Erythroblast (primary cell): ENCODE measurements around the gene CPD.

Experiments used
- GATA1 ChIP-seq: IDR thresholded peaks from 2 replicates; pipeline ENCODE4 v1.6.1; 2011; ENCODE audit warnings: low read depth, mild to moderate bottlenecking, control low read depth, low read length, moderate library complexity
- POLR2A ChIP-seq: IDR thresholded peaks from 2 replicates; pipeline ENCODE4 v1.6.1; 2011; ENCODE audit warnings: mild to moderate bottlenecking, low read length

DNA sequence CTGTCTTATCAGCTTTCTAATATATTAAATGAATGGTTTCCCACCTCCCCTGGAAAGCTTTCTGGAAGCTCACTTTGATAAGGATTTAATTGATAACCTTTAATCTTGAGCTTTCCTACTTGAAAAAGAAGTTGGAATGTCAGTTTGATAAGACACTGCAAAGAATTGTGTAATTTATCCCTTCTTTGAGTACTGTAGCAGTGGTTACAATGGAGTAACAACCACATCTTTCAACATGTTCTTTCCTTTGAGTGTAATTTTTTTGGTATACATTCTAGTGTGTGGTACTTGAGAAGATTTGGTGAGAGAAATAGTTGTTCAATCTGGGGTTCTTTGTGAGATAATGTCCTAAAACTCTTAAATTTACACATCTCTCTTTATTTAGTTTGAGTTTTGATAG lies 43.4 kb downstream of the CPD start:
- no peak for TF ChIP-seq POLR2A
- no peak for TF ChIP-seq GATA1
